ENCODE data around the gene CLIP2. TPM values are rescaled to one million over a fixed set of nuclear protein-coding genes. Genes with fewer than 3 reads are reported as not detected.

CLIP2 gene
- total and polyA plus RNA-seq, 2 of the 4 experiments (the other 2 are of a cell fraction) = 18.1 to 20.7 TPM

DNA sequence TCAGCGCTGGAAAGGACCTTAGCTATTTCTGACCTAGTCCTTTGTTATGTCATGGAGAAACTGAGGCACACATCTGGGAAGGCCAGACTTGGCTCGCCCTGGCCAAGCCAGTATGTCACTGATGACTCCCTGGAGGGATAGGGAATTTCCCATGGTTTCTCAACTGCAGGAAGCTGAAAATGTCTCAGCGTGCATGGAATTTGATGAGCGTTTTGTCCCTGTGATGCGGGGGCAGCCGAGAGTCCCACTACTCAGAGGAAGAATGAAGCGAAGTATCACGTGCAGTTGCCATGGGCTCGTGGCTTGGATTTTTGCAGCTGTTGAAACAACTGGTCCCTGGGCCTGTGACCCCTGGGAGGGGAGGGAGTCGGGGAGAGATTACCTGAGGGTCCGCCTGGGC lies 44.8 kb downstream of the CLIP2 start:
- Histone ChIP-seq H3K9me3 (ENCODE audit: control insufficient read depth, insufficient read depth, low read length) (no peaks in the 10 kb centered on the region), H3K4ac (ENCODE audit: low read depth, low read length) (peak overlapping the region; percentile 46), H4K5ac (ENCODE audit: low read depth, low read length) (no peak overlapping the region; the same call in 1 of the 2 replicates), H3K4me2 (ENCODE audit: low read depth, low read length) (no peak overlapping the region), H3K27ac (ENCODE audit: insufficient read depth, low read length) (peak overlapping the region; percentile 12; the same call in 1 of the 2 replicates), H3K14ac (replicated peaks; ENCODE audit: low read depth, low read length) (no peak overlapping the region; the same call in 1 of the 2 replicates), H4K91ac (ENCODE audit: insufficient read depth, low read depth, low read length) (peak overlapping the region; percentile 45; the same call in 1 of the 2 replicates), H2BK20ac (ENCODE audit: low read depth, low read length) (0 out of 2 replicates have a peak overlapping the region, but pooled peaks have one; percentile 8), H4K8ac (ENCODE audit: low read depth in 2 of 2, low read length in 2 of 2) (peak overlapping the region; percentile 14 to 49; a peak in 2 of 4 replicates), H3K9ac (ENCODE audit: low read depth, low read length) (no peak overlapping the region), H3K56ac (ENCODE audit: extremely low read depth, insufficient read depth, low read length) (no peak overlapping the region), H3K36me3 (ENCODE audit: control insufficient read depth, insufficient read depth, low read length) (peaks cover 25% of the 10 kb centered on the region), H2BK5ac (ENCODE audit: low read depth, low read length, poor library complexity, severe bottlenecking) (peak overlapping the region; percentile 64), H3K4me3 (ENCODE audit: insufficient read depth, low read depth, low read length) (no peak overlapping the region), H2AFZ (replicated peaks; ENCODE audit: low read length, poor library complexity) (peak overlapping the region; percentile 4), H3K18ac (ENCODE audit: low read depth, low read length) (peak overlapping the region; percentile 25; the same call in 1 of the 2 replicates), H2BK120ac (ENCODE audit: low read depth, low read length) (peak overlapping the region; percentile 69; the same call in 1 of the 2 replicates), H3K9me1 (ENCODE audit: insufficient read depth, low read length) (no peaks in the 10 kb centered on the region), H2AK9ac (replicated peaks; ENCODE audit: low read depth, low read length, poor library complexity) (peak overlapping the region; percentile 81), H3K79me1 (ENCODE audit: low read depth in 1 of 2, low read length in 2 of 2) (peaks cover 22 to 60% of the 10 kb centered on the region in 2 experiments), H2BK15ac (ENCODE audit: low read depth, low read length) (no peak overlapping the region; the same call in 2 of the 3 replicates), H3K23ac (ENCODE audit: low read depth, low read length) (no peak overlapping the region), H3K27me3 (ENCODE audit: control insufficient read depth, insufficient read depth, low read length) (no peaks in the 10 kb centered on the region), H3K4me1 (ENCODE audit: control insufficient read depth, insufficient read depth, low read length) (peaks cover 7% of the 10 kb centered on the region; the same call in 1 of the 2 replicates), H2AK5ac (ENCODE audit: low read depth, low read length) (peak overlapping the region; percentile 52; the same call in 1 of the 2 replicates), H4K20me1 (ENCODE audit: insufficient read depth, low read length) (peaks cover 13% of the 10 kb centered on the region)
- peak; percentile 92 for TF ChIP-seq CEBPB (IDR thresholded peaks at IDR 0.05; ENCODE audit: low read depth, low read length)
- TF ChIP-seq RCOR1 (IDR thresholded peaks at IDR 0.05; ENCODE audit: insufficient replicate concordance, low read length) = no peak
- TF ChIP-seq, protein P1, sequence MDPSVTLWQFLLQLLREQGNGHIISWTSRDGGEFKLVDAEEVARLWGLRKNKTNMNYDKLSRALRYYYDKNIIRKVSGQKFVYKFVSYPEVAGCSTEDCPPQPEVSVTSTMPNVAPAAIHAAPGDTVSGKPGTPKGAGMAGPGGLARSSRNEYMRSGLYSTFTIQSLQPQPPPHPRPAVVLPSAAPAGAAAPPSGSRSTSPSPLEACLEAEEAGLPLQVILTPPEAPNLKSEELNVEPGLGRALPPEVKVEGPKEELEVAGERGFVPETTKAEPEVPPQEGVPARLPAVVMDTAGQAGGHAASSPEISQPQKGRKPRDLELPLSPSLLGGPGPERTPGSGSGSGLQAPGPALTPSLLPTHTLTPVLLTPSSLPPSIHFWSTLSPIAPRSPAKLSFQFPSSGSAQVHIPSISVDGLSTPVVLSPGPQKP (IDR thresholded peaks at IDR 0.05; ENCODE audit: borderline replicate concordance, low read depth, low read length) = no peak
- TF ChIP-seq, protein P2, sequence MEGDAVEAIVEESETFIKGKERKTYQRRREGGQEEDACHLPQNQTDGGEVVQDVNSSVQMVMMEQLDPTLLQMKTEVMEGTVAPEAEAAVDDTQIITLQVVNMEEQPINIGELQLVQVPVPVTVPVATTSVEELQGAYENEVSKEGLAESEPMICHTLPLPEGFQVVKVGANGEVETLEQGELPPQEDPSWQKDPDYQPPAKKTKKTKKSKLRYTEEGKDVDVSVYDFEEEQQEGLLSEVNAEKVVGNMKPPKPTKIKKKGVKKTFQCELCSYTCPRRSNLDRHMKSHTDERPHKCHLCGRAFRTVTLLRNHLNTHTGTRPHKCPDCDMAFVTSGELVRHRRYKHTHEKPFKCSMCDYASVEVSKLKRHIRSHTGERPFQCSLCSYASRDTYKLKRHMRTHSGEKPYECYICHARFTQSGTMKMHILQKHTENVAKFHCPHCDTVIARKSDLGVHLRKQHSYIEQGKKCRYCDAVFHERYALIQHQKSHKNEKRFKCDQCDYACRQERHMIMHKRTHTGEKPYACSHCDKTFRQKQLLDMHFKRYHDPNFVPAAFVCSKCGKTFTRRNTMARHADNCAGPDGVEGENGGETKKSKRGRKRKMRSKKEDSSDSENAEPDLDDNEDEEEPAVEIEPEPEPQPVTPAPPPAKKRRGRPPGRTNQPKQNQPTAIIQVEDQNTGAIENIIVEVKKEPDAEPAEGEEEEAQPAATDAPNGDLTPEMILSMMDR (conservative IDR thresholded peaks at IDR 0.05; ENCODE audit: low read depth, low read length) = no peak
- TF ChIP-seq MXI1 (IDR thresholded peaks at IDR 0.05; ENCODE audit: borderline replicate concordance, low read depth, low read length) = no peak
- no peak for TF ChIP-seq RFX5 (IDR thresholded peaks at IDR 0.05; ENCODE audit: low read depth, low read length)
- TF ChIP-seq NFE2L2 (IDR thresholded peaks at IDR 0.05; ENCODE audit: low read depth, low read length) = peak; percentile 34; the same call in 1 of the 2 replicates
- TF ChIP-seq CHD1 (IDR thresholded peaks at IDR 0.05; ENCODE audit: low read depth, low read length) = no peak
- TF ChIP-seq FOS (IDR thresholded peaks at IDR 0.05; ENCODE audit: low read depth, low read length) = peak; percentile 85
- TF ChIP-seq SMC3 (IDR thresholded peaks at IDR 0.05; ENCODE audit: low read depth, low read length) = no peak
- TF ChIP-seq, protein P3, sequence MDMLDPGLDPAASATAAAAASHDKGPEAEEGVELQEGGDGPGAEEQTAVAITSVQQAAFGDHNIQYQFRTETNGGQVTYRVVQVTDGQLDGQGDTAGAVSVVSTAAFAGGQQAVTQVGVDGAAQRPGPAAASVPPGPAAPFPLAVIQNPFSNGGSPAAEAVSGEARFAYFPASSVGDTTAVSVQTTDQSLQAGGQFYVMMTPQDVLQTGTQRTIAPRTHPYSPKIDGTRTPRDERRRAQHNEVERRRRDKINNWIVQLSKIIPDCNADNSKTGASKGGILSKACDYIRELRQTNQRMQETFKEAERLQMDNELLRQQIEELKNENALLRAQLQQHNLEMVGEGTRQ (IDR thresholded peaks at IDR 0.05; ENCODE audit: low read depth, low read length) = peak; percentile 82
- TF ChIP-seq POLR2A (IDR thresholded peaks at IDR 0.05; ENCODE audit: low read depth, low read length) = no peak
- TF ChIP-seq MAZ (IDR thresholded peaks at IDR 0.05; ENCODE audit: borderline replicate concordance, low read depth, low read length) = peak; percentile 54; the same call in 1 of the 2 replicates
- no peak for TF ChIP-seq MAFK (IDR thresholded peaks at IDR 0.05; ENCODE audit: low read depth, low read length)
- peak; percentile 94 for TF ChIP-seq BHLHE40 (IDR thresholded peaks at IDR 0.05; ENCODE audit: low read depth, low read length)
- peak; percentile 20; the same call in 1 of the 2 replicates for TF ChIP-seq RAD21 (IDR thresholded peaks at IDR 0.05; ENCODE audit: low read length)
- no TSS peak for BruUV-seq (replicated peaks)
- dilution Hi-C loops (cut with HindIII; ENCODE audit: low sequenced_read_pairs, unreplicated experiment) = no loop called here
- in situ Hi-C loops (cut with MboI; ENCODE audit: low sequenced_read_pairs) = no loop called here
- 61% methylated on average over 9 of the region's 11 CpGs; no CpG with 5 or more reads in 1 of the 2 experiments for WGBS, 2 experiments (ENCODE audit: extremely low coverage in 2 of 2, insufficient read length in 1 of 2)
- intact Hi-C loops (cut with micrococcal nuclease) = no loop called here
- peak; percentile 81 for ATAC-seq (ENCODE audit: low read depth)
- ChIA-PET CTCF (no interaction called here), POLR2A (ENCODE audit: unreplicated experiment) (no interaction called here)
- DNase-seq = peak; percentile 94
